Gastrocnemius medialis (tissue), 4 donors: ENCODE results near the gene SORD. TPM values are rescaled to one million over a fixed set of nuclear protein-coding genes. Genes with fewer than 3 reads are reported as not detected.

Experiments
- ATAC-seq, 2 donors: fragments of 150-250 bp; one replicate each; pipeline ENCODE4 v1.9.1; 2016
- DNase-seq, 2 donors: peaks; one replicate each; pipeline ENCODE4 v3.0.0-alpha.2; 2019
- H3K27ac ChIP-seq, 4 donors: fragments of 200-600 bp; sonication (generic); 1 replicate in 1 of 4; 2 replicates in 3 of 4; pipeline ENCODE4 v1.5.1; 2016 to 2018; ENCODE audit warnings: mild to moderate bottlenecking in 2 of 4, moderate library complexity in 1 of 4
- H3K27me3 ChIP-seq, 3 donors: fragments of 200-600 bp; sonication (generic) in 2 of 3; 1 replicate in 1 of 3; 2 replicates in 2 of 3; pipeline versions ENCODE4 v1.5.1 to v1.6.0; 2016 to 2019; ENCODE audit warnings: mild to moderate bottlenecking in 1 of 3, moderate library complexity in 1 of 3
- H3K36me3 ChIP-seq, 2 donors: fragments of 200-600 bp; sonication (generic) in 1 of 2; one replicate each; pipeline ENCODE4 v1.5.1; 2017 to 2018
- H3K4me1 ChIP-seq, 2 donors: fragments of 200-600 bp; sonication (generic) in 1 of 2; one replicate each; pipeline ENCODE4 v1.5.1; 2016 to 2017; ENCODE audit warnings: mild to moderate bottlenecking in 2 of 2
- H3K4me3 ChIP-seq, 4 donors: fragments of 200-600 bp; sonication (generic) in 3 of 4; 1 replicate in 1 of 4; 2 replicates in 3 of 4; pipeline ENCODE4 v1.5.1; 2016 to 2019; ENCODE audit warnings: mild to moderate bottlenecking in 2 of 4
- H3K9me3 ChIP-seq, 3 donors: fragments of 200-600 bp; sonication (generic) in 2 of 3; 1 replicate in 1 of 3; 2 replicates in 2 of 3; pipeline ENCODE4 v1.5.1; 2016 to 2019
- POLR2A ChIP-seq, 2 donors: fragments of 450-650 bp; IDR thresholded peaks; one replicate each; pipeline ENCODE4 v1.6.1; 2017; ENCODE audit warnings: antibody characterized with exemption in 2 of 2, mild to moderate bottlenecking in 2 of 2, moderate library complexity in 2 of 2
- in situ Hi-C, 4 donors: fragments of 200-750 bp; cut with MboI; loops; one replicate each; pipeline versions ENCODE4 v1.15.0 to v1.8.0; 2017; ENCODE audit warnings: low sequenced_read_pairs in 4 of 4
- intact Hi-C: fragments of 100-400 bp; cut with DNase I; formaldehyde crosslinking; loops from one replicate; pipeline ENCODE4 v1.15.1; 2023; ENCODE audit warnings: low total_unique reads
- total RNA-seq, 4 donors: library from RNA; depleted of rRNA; stranded (reverse); fragments of >200 nt; gene quantifications; one replicate each; pipeline versions ENCODE4 v1.1.0 to v1.2.3, GENCODE V29; 2016
- TF ChIP-seq, protein P1 (sequence below), 5 experiments: fragments of 450-650 bp in 3 of 5; fragments of 200-600 bp in 2 of 5; sonication (generic) in 2 of 5; IDR thresholded peaks in 4 of 5; conservative IDR thresholded peaks in 1 of 5; 1 replicate in 4 of 5; 2 replicates in 1 of 5; pipeline ENCODE4 v1.5.1; 2016 to 2019; ENCODE audit warnings: antibody characterized with exemption in 5 of 5, mild to moderate bottlenecking in 3 of 5, moderate library complexity in 3 of 5

The SORD gene
- total RNA-seq, 4 donors from 2014 or later = 2.6 to 11.6 (median 3.6) TPM

- H3K27me3 ChIP-seq = peaks cover 19 to 23% (median 19%) of the 10 kb centered on the region in 3 donors
- no peak overlapping the region for H3K27ac ChIP-seq
- H3K4me1 ChIP-seq = peaks cover 4 to 9% of the 10 kb centered on the region in 2 donors
- no peak for TF ChIP-seq POLR2A (IDR thresholded peaks at IDR 0.05)
- TF ChIP-seq, protein P1, sequence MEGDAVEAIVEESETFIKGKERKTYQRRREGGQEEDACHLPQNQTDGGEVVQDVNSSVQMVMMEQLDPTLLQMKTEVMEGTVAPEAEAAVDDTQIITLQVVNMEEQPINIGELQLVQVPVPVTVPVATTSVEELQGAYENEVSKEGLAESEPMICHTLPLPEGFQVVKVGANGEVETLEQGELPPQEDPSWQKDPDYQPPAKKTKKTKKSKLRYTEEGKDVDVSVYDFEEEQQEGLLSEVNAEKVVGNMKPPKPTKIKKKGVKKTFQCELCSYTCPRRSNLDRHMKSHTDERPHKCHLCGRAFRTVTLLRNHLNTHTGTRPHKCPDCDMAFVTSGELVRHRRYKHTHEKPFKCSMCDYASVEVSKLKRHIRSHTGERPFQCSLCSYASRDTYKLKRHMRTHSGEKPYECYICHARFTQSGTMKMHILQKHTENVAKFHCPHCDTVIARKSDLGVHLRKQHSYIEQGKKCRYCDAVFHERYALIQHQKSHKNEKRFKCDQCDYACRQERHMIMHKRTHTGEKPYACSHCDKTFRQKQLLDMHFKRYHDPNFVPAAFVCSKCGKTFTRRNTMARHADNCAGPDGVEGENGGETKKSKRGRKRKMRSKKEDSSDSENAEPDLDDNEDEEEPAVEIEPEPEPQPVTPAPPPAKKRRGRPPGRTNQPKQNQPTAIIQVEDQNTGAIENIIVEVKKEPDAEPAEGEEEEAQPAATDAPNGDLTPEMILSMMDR (IDR thresholded peaks at IDR 0.05 in 4 of 5, conservative IDR thresholded peaks at IDR 0.05 in 1 of 5) = no peak
- H3K36me3 ChIP-seq = no peaks in the 10 kb centered on the region
- intact Hi-C loops (no loop called here), in situ Hi-C loops (no loop called here)
- no peaks in the 10 kb centered on the region for H3K9me3 ChIP-seq
- H3K4me3 ChIP-seq = no peak overlapping the region
- DNase-seq (no peak), ATAC-seq (no peak)
These were observed 98.0 kb downstream of the SORD start for GRCh38 chr15:45121020-45121419.

GRCh38 chr15:45121706-45122417 is 98.9 kb downstream of the SORD start:
- Histone ChIP-seq H3K36me3 (no peaks in the 10 kb centered on the region), H3K4me3 (no peak overlapping the region), H3K4me1 (peaks cover 4% of the 10 kb centered on the region in 2 donors), H3K27ac (no peak overlapping the region), H3K27me3 (peaks cover 10 to 16% (median 10%) of the 10 kb centered on the region in 3 donors), H3K9me3 (no peaks in the 10 kb centered on the region)
- in situ Hi-C loops = no loop called here
- no peak for ATAC-seq
- no peak for TF ChIP-seq POLR2A (IDR thresholded peaks at IDR 0.05)
- TF ChIP-seq, protein P1 (IDR thresholded peaks at IDR 0.05 in 4 of 5, conservative IDR thresholded peaks at IDR 0.05 in 1 of 5) = no peak
- intact Hi-C loops = no loop called here
- DNase-seq = no peak

- intact Hi-C loops (no loop called here), in situ Hi-C loops (no loop called here)
- H3K4me3 ChIP-seq = no peak overlapping the region
- no peak for ATAC-seq
- peaks cover 0 to 2% of the 10 kb centered on the region in 2 donors for H3K4me1 ChIP-seq
- no peak overlapping the region for H3K27ac ChIP-seq
- DNase-seq = no peak
- no peaks in the 10 kb centered on the region for H3K9me3 ChIP-seq
- peaks cover 2 to 15% (median 2%) of the 10 kb centered on the region in 3 donors for H3K27me3 ChIP-seq
- H3K36me3 ChIP-seq = no peaks in the 10 kb centered on the region
- no peak for TF ChIP-seq POLR2A (IDR thresholded peaks at IDR 0.05)
- TF ChIP-seq, protein P1 (IDR thresholded peaks at IDR 0.05 in 4 of 5, conservative IDR thresholded peaks at IDR 0.05 in 1 of 5) = no peak
These were observed 99.7 kb downstream of the SORD start for GRCh38 chr15:45122719-45123118.

GRCh38 chr15:45123397-45123796 is 100.4 kb downstream of the SORD start:
- intact Hi-C loops = no loop called here
- Histone ChIP-seq H3K27ac (no peak overlapping the region), H3K36me3 (no peaks in the 10 kb centered on the region), H3K4me1 (no peaks in the 10 kb centered on the region), H3K4me3 (no peak overlapping the region), H3K9me3 (no peaks in the 10 kb centered on the region), H3K27me3 (peaks cover 0 to 16% (median 7%) of the 10 kb centered on the region in 3 donors)
- no peak for ATAC-seq
- DNase-seq = no peak
- TF ChIP-seq, protein P1 (IDR thresholded peaks at IDR 0.05 in 4 of 5, conservative IDR thresholded peaks at IDR 0.05 in 1 of 5) = no peak
- TF ChIP-seq POLR2A (IDR thresholded peaks at IDR 0.05) = no peak
- in situ Hi-C loops = no loop called here
